SJCRH30 (cell line): Measurements from ENCODE around the gene UNC5A. TPM values are rescaled to one million over a fixed set of nuclear protein-coding genes. Genes with fewer than 3 reads are reported as not detected.

Experiments used
- DNase-seq, 2 experiments: peaks; one replicate each; pipeline ENCODE4 v3.0.0-alpha.2; 2015 to 2020
- H3K27ac ChIP-seq: fragments of 250-450 bp; sonication (Bioruptor Pico); 2 replicates; pipeline ENCODE4 v1.5.1; 2020; ENCODE audit warnings: mild to moderate bottlenecking, moderate library complexity
- H3K27me3 ChIP-seq: fragments of 250-450 bp; sonication (Bioruptor Pico); 2 replicates; pipeline ENCODE4 v1.5.1; 2020; ENCODE audit warnings: mild to moderate bottlenecking, moderate library complexity
- H3K36me3 ChIP-seq: fragments of 250-450 bp; sonication (Bioruptor Pico); 2 replicates; pipeline ENCODE4 v1.5.1; 2020; ENCODE audit warnings: mild to moderate bottlenecking, moderate library complexity
- H3K4me1 ChIP-seq: fragments of 250-450 bp; sonication (Bioruptor Pico); 2 replicates; pipeline ENCODE4 v1.5.1; 2020; ENCODE audit warnings: mild to moderate bottlenecking, moderate library complexity
- H3K4me3 ChIP-seq: fragments of 250-450 bp; sonication (Bioruptor Pico); 2 replicates; pipeline ENCODE4 v1.5.1; 2020; ENCODE audit warnings: mild to moderate bottlenecking, moderate library complexity
- H3K9me3 ChIP-seq: fragments of 250-450 bp; sonication (Bioruptor Pico); replicated peaks from 2 replicates; pipeline ENCODE4 v1.5.1; 2020; ENCODE audit warnings: mild to moderate bottlenecking, moderate library complexity
- total RNA-seq: library from RNA; depleted of rRNA; stranded (reverse); fragments of >200 nt; shearing (Covaris generic); gene quantifications from 2 replicates; pipeline ENCODE4 v1.2.3, GENCODE V29; 2014

Gene UNC5A
- total RNA-seq, 1 experiment from 2014 or later, result 0.18 TPM

- Histone ChIP-seq H3K4me3 (no peak overlapping the region), H3K9me3 (no peaks in the 10 kb centered on the region), H3K27me3 (no peaks in the 10 kb centered on the region), H3K4me1 (peaks cover 3% of the 10 kb centered on the region; the same call in 1 of the 2 replicates), H3K27ac (no peak overlapping the region), H3K36me3 (peaks cover 4% of the 10 kb centered on the region; the same call in 1 of the 2 replicates)
- no peak for DNase-seq
Observed at GRCh38 chr5:176897263-176897662, 86.9 kb downstream of the UNC5A start.

GRCh38 chr5:176899296-176899891 lies 89.0 kb downstream of the UNC5A start, which contains the start of gene HK3:
Gene HK3, minus strand, starts transcription at chr5:176899346. Its CDS starts 3,187 bp downstream, at chr5:176896159.
- Histone ChIP-seq H3K4me3 (no peak within 1 kb of the TSS), H3K36me3 (peaks cover 22% of the 10 kb centered on the region), H3K27ac (peak within 1 kb of the TSS; percentile 20), H3K27me3 (no peaks in the 10 kb centered on the region), H3K4me1 (peaks cover 3% of the 10 kb centered on the region; the same call in 1 of the 2 replicates), H3K9me3 (no peaks in the 10 kb centered on the region)
- no peak for DNase-seq

DNA sequence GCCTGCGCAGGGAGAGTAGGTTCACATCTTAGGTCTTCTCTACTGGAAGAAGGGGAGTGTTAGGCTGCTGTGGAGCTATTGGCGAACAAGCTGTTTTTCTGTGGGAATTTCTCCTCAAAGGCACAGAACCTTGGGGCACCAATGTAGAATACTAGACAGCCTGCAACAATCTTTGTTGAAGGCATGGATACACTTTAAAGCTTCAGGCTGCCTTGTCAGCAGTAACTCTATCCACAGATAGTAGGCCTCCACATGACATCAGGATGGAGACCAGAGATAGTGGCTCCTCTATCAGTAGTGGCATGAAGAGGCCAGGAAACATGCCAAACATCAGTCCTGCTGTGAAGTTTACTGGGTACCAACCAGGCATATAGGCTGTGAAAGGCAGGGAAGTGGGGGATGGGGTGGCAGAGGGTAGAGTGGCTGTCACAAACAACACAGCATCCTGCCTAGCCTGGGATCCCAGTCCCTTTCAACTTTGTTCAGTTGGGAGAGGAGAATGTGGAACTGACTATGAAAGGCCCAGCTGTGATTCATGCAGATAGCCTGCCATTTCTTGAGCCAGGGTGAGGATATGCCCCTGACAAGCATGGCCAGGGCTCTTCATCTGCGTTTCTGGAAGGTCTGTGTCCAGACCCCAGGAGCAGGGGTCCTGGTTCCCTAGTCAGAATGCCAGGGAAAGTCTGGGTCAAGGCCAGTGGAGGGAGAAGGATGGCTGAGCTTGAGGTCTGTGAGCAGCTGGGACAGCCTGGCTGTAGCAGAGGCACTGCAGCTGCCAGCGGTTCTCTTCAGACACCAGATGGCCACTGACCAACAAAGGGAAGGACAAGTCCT lies 89.8 kb downstream of the UNC5A start:
- Histone ChIP-seq H3K27me3 (no peaks in the 10 kb centered on the region), H3K36me3 (peaks cover 29% of the 10 kb centered on the region), H3K4me1 (peaks cover 3% of the 10 kb centered on the region; the same call in 1 of the 2 replicates), H3K9me3 (no peaks in the 10 kb centered on the region), H3K4me3 (no peak overlapping the region), H3K27ac (peak overlapping the region; percentile 20)
- peak; percentile 60 to 66 for DNase-seq

GRCh38 chr5:176900780-176901204 lies 90.4 kb downstream of the UNC5A start:
- peaks cover 3% of the 10 kb centered on the region; the same call in 1 of the 2 replicates for H3K4me1 ChIP-seq
- H3K4me3 ChIP-seq, result no peak overlapping the region
- no peaks in the 10 kb centered on the region for H3K27me3 ChIP-seq
- DNase-seq, result no peak
- peaks cover 36% of the 10 kb centered on the region for H3K36me3 ChIP-seq
- H3K9me3 ChIP-seq, result no peaks in the 10 kb centered on the region
- H3K27ac ChIP-seq, result peak overlapping the region; percentile 20

DNA sequence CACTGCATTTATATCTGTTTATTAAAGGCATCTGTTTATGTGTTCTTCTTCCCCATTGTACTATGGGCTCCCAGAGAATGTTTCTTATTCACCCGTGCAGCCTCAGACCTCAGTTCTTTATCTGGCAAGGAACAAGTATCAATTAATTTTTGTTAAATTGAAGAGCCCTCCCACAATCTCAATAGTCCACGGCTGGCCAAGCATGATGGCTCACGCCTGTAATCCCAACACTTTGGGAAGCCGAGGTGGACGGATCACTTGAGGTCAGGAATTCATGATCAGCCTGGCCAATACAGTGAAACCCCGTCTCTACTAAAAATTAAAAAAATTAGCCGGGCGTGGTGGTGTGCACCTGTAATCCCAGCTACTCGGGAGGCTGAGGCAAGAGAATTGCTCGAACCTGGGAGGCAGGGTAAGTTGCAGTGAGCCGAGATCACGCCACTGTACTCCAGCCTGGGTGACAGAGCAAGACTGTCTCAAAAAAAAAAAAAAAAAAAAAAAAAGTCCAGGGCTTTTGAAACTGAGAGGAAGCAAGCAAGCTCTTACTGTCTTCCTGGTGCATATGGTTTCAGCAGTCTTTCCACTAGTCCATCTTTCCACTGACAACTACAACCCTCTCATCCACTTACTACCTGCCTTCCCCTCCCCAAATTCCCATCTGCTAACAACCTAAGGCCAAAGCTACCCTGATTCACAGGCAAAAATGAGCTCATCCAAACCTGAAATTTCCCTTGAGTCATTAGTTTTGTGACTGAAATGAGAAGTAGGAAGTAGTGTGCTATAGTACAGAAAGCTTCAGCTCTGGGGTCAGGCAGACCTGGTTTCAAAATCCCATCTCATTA lies 91.1 kb downstream of the UNC5A start:
- no peak for DNase-seq
- H3K36me3 ChIP-seq, result peaks cover 41% of the 10 kb centered on the region
- H3K4me1 ChIP-seq, result peaks cover 3% of the 10 kb centered on the region; the same call in 1 of the 2 replicates
- no peak overlapping the region for H3K27ac ChIP-seq
- H3K4me3 ChIP-seq, result no peak overlapping the region
- H3K27me3 ChIP-seq, result no peaks in the 10 kb centered on the region
- H3K9me3 ChIP-seq, result no peaks in the 10 kb centered on the region

- H3K4me1 ChIP-seq, result peaks cover 3% of the 10 kb centered on the region; the same call in 1 of the 2 replicates
- H3K27ac ChIP-seq, result no peak overlapping the region
- no peak overlapping the region for H3K4me3 ChIP-seq
- DNase-seq, result no peak
- peaks cover 48% of the 10 kb centered on the region for H3K36me3 ChIP-seq
- no peaks in the 10 kb centered on the region for H3K27me3 ChIP-seq
- no peaks in the 10 kb centered on the region for H3K9me3 ChIP-seq
Observed at GRCh38 chr5:176902102-176902814, 91.9 kb downstream of the UNC5A start.

DNA sequence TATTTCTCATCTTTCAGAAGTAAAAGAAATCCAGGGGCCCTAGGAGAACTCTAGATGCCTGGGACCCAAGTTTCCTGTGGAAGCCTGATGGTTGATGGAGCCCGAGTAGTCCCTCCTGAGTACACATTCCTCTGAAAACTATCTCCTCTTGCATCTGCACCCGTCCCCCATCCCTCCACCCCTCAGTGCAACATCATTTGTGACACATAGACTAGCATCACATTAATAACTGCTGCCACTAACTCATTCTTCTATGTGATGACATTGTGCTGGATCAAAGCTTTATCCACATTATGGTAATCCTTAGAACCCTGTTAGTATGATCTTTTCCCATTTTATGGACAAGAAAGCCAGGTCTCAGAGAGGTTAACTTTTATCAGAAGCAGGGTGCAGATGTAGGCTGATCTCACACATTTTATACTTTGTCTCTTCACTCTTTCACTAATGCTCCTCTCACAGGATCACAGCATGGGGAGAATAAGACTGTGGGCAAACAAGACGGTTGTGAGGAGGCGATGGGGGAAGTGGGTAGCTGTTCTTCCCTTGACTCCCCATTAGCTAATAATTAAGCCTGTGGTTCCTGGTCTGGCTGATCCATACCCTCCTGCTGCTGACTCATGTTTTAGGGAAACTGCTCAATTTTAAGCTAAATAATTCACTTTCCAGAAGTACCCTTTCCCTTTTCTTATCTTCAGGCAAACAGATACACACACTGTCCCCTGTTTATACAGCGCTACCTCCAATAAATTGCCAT lies 92.7 kb downstream of the UNC5A start:
- no peak overlapping the region for H3K4me3 ChIP-seq
- DNase-seq, result no peak
- no peak overlapping the region for H3K27ac ChIP-seq
- no peaks in the 10 kb centered on the region for H3K9me3 ChIP-seq
- H3K36me3 ChIP-seq, result peaks cover 55% of the 10 kb centered on the region
- H3K27me3 ChIP-seq, result no peaks in the 10 kb centered on the region
- peaks cover 3% of the 10 kb centered on the region; the same call in 1 of the 2 replicates for H3K4me1 ChIP-seq

GRCh38 chr5:176904276-176904675 lies 93.9 kb downstream of the UNC5A start:
- no peak overlapping the region for H3K27ac ChIP-seq
- DNase-seq, result no peak
- no peaks in the 10 kb centered on the region for H3K9me3 ChIP-seq

GRCh38 chr5:176906126-176906525 lies 95.8 kb downstream of the UNC5A start:
- peaks cover 59% of the 10 kb centered on the region for H3K36me3 ChIP-seq
- no peak for DNase-seq
- no peaks in the 10 kb centered on the region for H3K27me3 ChIP-seq
- H3K27ac ChIP-seq, result no peak overlapping the region
- H3K9me3 ChIP-seq, result no peaks in the 10 kb centered on the region
- no peak overlapping the region for H3K4me3 ChIP-seq
- no peaks in the 10 kb centered on the region for H3K4me1 ChIP-seq

More at GRCh38 chr5:176904276-176904675, 93.9 kb downstream of the UNC5A start:
- Histone ChIP-seq H3K4me1 (peaks cover 3% of the 10 kb centered on the region; the same call in 1 of the 2 replicates), H3K36me3 (peaks cover 58% of the 10 kb centered on the region), H3K4me3 (no peak overlapping the region), H3K27me3 (no peaks in the 10 kb centered on the region)

GRCh38 chr5:176906796-176907195 lies 96.4 kb downstream of the UNC5A start:
- DNase-seq, result no peak
- Histone ChIP-seq H3K27me3 (no peaks in the 10 kb centered on the region), H3K27ac (no peak overlapping the region), H3K4me1 (no peaks in the 10 kb centered on the region), H3K9me3 (no peaks in the 10 kb centered on the region), H3K36me3 (peaks cover 58% of the 10 kb centered on the region), H3K4me3 (no peak overlapping the region)

DNA sequence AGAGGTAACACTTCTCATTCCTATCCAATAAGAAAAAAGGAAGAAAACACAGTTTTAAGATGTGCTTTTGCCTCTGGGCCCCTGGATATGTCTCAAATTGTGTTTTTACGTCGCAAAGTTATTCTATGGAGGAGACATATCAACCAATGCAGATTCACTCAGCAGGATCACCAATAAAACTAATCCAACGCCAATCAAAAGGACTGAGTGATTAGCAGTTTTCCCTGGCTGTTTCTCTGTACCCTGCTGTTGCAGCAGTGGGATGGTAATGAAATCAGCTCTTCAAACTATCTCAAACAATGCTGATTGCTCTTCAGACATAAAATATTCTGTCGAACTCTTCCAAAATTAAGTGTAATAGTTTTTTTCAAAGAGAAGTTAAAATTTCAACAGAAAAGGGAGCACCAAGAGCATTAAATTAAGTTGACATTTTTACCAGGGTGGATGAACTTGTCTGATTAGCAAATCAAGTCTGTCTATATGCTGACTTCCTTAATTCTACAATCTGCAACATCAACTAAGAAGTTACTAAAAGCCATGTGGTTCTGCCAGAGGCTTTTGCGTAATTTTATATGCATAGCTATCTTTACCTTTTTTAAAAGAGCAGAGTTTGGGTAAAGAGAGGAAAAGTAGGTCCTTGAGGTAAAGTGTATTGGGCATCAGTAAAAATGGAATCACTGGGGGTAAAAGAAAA lies 98.5 kb downstream of the UNC5A start:
- H3K27ac ChIP-seq, result no peak overlapping the region
- H3K4me1 ChIP-seq, result no peaks in the 10 kb centered on the region
- no peak for DNase-seq
- no peaks in the 10 kb centered on the region for H3K27me3 ChIP-seq
- no peak overlapping the region for H3K4me3 ChIP-seq
- no peaks in the 10 kb centered on the region for H3K9me3 ChIP-seq
- H3K36me3 ChIP-seq, result peaks cover 45% of the 10 kb centered on the region

- peaks cover 9% of the 10 kb centered on the region for H3K4me1 ChIP-seq
- no peak overlapping the region for H3K4me3 ChIP-seq
- H3K27ac ChIP-seq, result no peak overlapping the region
- H3K36me3 ChIP-seq, result peaks cover 17% of the 10 kb centered on the region
- H3K27me3 ChIP-seq, result no peaks in the 10 kb centered on the region
- DNase-seq, result no peak
- H3K9me3 ChIP-seq, result no peaks in the 10 kb centered on the region
Observed at GRCh38 chr5:176912115-176912514, 101.8 kb downstream of the UNC5A start.

GRCh38 chr5:176915906-176916305 lies 105.5 kb downstream of the UNC5A start:
- Histone ChIP-seq H3K4me1 (peaks cover 9% of the 10 kb centered on the region), H3K9me3 (no peaks in the 10 kb centered on the region), H3K27me3 (no peaks in the 10 kb centered on the region), H3K4me3 (no peak overlapping the region), H3K36me3 (peaks cover 14% of the 10 kb centered on the region; the same call in 1 of the 2 replicates), H3K27ac (no peak overlapping the region)
- DNase-seq, result no peak
